Stomach (tissue), 9 donors: ENCODE results near the gene TBC1D14. TPM values are rescaled to one million over a fixed set of nuclear protein-coding genes. Genes with fewer than 3 reads are reported as not detected.

Source experiments
- DNase-seq, 2 donors: peaks; one replicate each; pipeline versions ENCODE4 v3.0.0 to v3.0.0-alpha.2; 2013 to 2019
- H3K27ac ChIP-seq, 5 donors: fragments of 200-600 bp in 4 of 5; sonication (generic) in 4 of 5; one replicate each; pipeline ENCODE4 v1.5.1; 2013 to 2019; ENCODE audit warnings: mild to moderate bottlenecking in 1 of 5, moderate library complexity in 1 of 5
- H3K27me3 ChIP-seq, 3 donors: fragments of 200-600 bp; sonication (generic); one replicate each; pipeline ENCODE4 v1.5.1; 2017 to 2019; ENCODE audit warnings: mixed run types in 1 of 3
- H3K36me3 ChIP-seq, 4 donors: fragments of 200-600 bp; sonication (generic); 1 replicate in 3 of 4; 2 replicates in 1 of 4; pipeline ENCODE4 v1.5.1; 2016 to 2019
- H3K4me1 ChIP-seq, 4 donors: fragments of 200-600 bp; sonication (generic); one replicate each; pipeline ENCODE4 v1.5.1; 2016 to 2019
- H3K4me3 ChIP-seq, 4 donors: fragments of 200-600 bp; sonication (generic) in 3 of 4; one replicate each; pipeline ENCODE4 v1.5.1; 2016 to 2019; ENCODE audit warnings: mild to moderate bottlenecking in 1 of 4
- H3K9me3 ChIP-seq, 4 donors: fragments of 200-600 bp; sonication (generic); one replicate each; pipeline ENCODE4 v1.5.1; 2016 to 2019
- CTCF ChIP-seq, 7 experiments: fragments of 450-650 bp in 4 of 7; fragments of 200-600 bp in 3 of 7; sonication (generic) in 3 of 7; IDR thresholded peaks; one replicate each; pipeline ENCODE4 v1.5.1; 2016 to 2019; ENCODE audit warnings: antibody characterized with exemption in 7 of 7, control low read depth in 2 of 7, mild to moderate bottlenecking in 1 of 7
- EP300 ChIP-seq: sonication (generic); formaldehyde crosslinking; IDR thresholded peaks from one replicate; pipeline ENCODE4 v1.6.1; 2017; ENCODE audit warnings: antibody characterized with exemption
- POLR2A ChIP-seq, 4 donors: fragments of 450-650 bp; IDR thresholded peaks; one replicate each; pipeline ENCODE4 v1.6.1; 2016; ENCODE audit warnings: antibody characterized with exemption in 4 of 4, control low read depth in 2 of 4, mild to moderate bottlenecking in 1 of 4, moderate library complexity in 1 of 4
- POLR2AphosphoS5 ChIP-seq, 3 donors: sonication (generic); formaldehyde crosslinking; IDR thresholded peaks; one replicate each; pipeline ENCODE4 v1.6.1; 2016; ENCODE audit warnings: antibody characterized with exemption in 3 of 3
- WGBS, 5 donors: extraction: QIAGEN DNeasy Blood & Tissue Kit in 3 of 5; methylation state at CpG; one replicate each; pipeline versions ENCODE4 v1.1.5 to v1.1.7; 2013 to 2018; 5-methylcytosine and 5-hydroxymethylcytosine counted together
- intact Hi-C: fragments of 100-400 bp; cut with DNase I; formaldehyde crosslinking; loops from one replicate; pipeline ENCODE4 v1.15.1; 2023; ENCODE audit warnings: low total_unique reads
- polyA plus RNA-seq, 3 donors: library from polyadenylated mRNA; stranded (reverse); fragments of 200-250 nt; gene quantifications; one replicate each; pipeline ENCODE4 v1.2.3, GENCODE V29; 2013
- total RNA-seq, 5 donors: library from RNA; depleted of rRNA; stranded (reverse); fragments of >200 nt; gene quantifications; one replicate each; pipeline versions ENCODE4 v1.1.0 to v1.2.3, GENCODE V29; 2014 to 2016
- donor health status: healthy with polysubstance abuse.
- donor health status: Bipolar disorder and iron deficiency.
- donor health status: healthy.

The TBC1D14 gene
- total and polyA plus RNA-seq, 8 donors = 19.5 to 72.4 (median 40.4) TPM

DNA sequence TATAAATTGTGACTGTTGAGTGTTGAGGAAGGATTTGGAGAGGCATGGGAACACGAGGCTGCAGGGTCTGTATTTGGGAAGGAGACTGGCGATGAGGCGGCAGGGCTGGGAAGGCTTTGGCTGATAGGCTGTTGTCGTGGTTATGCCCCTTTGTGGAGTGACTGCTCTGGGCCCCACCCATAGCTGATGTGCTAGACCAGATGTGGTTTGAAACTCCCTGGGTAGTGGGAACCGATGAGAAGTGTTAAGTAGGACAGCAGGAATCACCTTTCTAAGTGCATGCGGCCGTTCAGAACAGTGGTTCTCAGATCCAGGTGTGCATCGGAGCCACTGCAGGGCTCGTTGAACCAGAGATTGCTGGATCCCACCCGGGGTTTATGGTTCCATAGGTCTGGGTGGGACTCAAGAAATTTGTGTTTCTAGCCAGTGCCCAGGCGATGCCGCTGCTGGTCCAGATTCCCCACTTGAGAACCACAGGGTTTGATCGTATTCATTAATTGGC lies 42.3 kb downstream of the TBC1D14 start:
- intact Hi-C loops = no loop called here
- peaks cover 0 to 6% (median 0%) of the 10 kb centered on the region in 4 donors for H3K36me3 ChIP-seq
- H3K9me3 ChIP-seq = no peaks in the 10 kb centered on the region
- TF ChIP-seq POLR2AphosphoS5 (IDR thresholded peaks at IDR 0.05) (no peak), CTCF (IDR thresholded peaks at IDR 0.05) (no peak), EP300 (no peak), POLR2A (IDR thresholded peaks at IDR 0.05) (no peak)
- 82 to 90% (median 88%) methylated on average over 13 of the region's 13 CpGs for WGBS, 5 donors
- H3K4me3 ChIP-seq = no peak overlapping the region
- H3K4me1 ChIP-seq = peaks cover 31 to 64% (median 58%) of the 10 kb centered on the region in 4 donors
- peak in 1 of 2 donors; percentile 5 for DNase-seq
- peak overlapping the region in 1 of 5 donors; percentile 14 for H3K27ac ChIP-seq
- H3K27me3 ChIP-seq = no peaks in the 10 kb centered on the region

GRCh38 chr4:6953751-6954380 lies 44.2 kb downstream of the TBC1D14 start:
- H3K27ac ChIP-seq = peak overlapping the region; percentile 77 to 87 (median 86)
- WGBS, 5 donors = 37 to 49% (median 38%) methylated on average over 9 to 35 of the region's 35 CpGs
- H3K27me3 ChIP-seq = no peaks in the 10 kb centered on the region
- DNase-seq = peak; percentile 92 to 94
- no peak for TF ChIP-seq EP300
- TF ChIP-seq POLR2AphosphoS5 (IDR thresholded peaks at IDR 0.05) = peak in 2 of 3 donors; percentile 64 to 80
- no peaks in the 10 kb centered on the region for H3K9me3 ChIP-seq
- H3K36me3 ChIP-seq = peaks cover 0 to 6% (median 0%) of the 10 kb centered on the region in 4 donors
- H3K4me3 ChIP-seq = peak overlapping the region in 3 of 4 donors; percentile 1 to 33 (median 23)
- peaks cover 44 to 69% (median 63%) of the 10 kb centered on the region in 4 donors for H3K4me1 ChIP-seq
- intact Hi-C loops = no loop called here

GRCh38 chr4:6955261-6955911 lies 45.8 kb downstream of the TBC1D14 start:
- peak overlapping the region; percentile 84 to 87 (median 86) for H3K27ac ChIP-seq
- peaks cover 0 to 6% (median 0%) of the 10 kb centered on the region in 4 donors for H3K36me3 ChIP-seq
- intact Hi-C loops = no loop called here
- H3K4me1 ChIP-seq = peaks cover 53 to 84% (median 72%) of the 10 kb centered on the region in 4 donors
- no peaks in the 10 kb centered on the region for H3K9me3 ChIP-seq
- no peaks in the 10 kb centered on the region for H3K27me3 ChIP-seq
- H3K4me3 ChIP-seq = peak overlapping the region in 2 of 4 donors; percentile 2 to 3
- TF ChIP-seq CTCF (IDR thresholded peaks at IDR 0.05) (no peak), POLR2A (IDR thresholded peaks at IDR 0.05) (no peak), EP300 (no peak), POLR2AphosphoS5 (IDR thresholded peaks at IDR 0.05) (peak in 2 of 3 donors; percentile 24 to 42)
- peak; percentile 50 to 61 for DNase-seq
- WGBS, 5 donors = 59 to 78% (median 69%) methylated on average over 17 of the region's 17 CpGs

DNA sequence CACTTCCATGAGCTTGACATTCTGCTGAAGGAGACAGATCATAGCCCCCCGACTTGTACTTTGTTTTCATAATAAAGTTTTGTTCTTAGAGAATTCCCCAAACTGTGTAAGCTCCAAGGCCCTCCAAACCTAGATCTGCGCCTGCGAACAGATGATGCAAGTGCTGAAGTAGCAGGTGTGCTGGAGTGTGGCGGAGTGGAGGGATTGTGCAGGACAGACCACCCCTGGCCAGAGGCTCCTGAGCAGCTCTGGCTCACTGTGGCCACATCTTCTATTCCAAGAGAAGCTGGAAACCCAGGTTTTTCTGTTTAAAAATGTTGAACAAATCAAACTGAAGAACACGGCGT lies 46.4 kb downstream of the TBC1D14 start:
- TF ChIP-seq POLR2AphosphoS5 (IDR thresholded peaks at IDR 0.05) (no peak), POLR2A (IDR thresholded peaks at IDR 0.05) (no peak), EP300 (no peak), CTCF (IDR thresholded peaks at IDR 0.05) (no peak)
- peak in 1 of 2 donors; percentile 25 for DNase-seq
- intact Hi-C loops = no loop called here
- H3K36me3 ChIP-seq = peaks cover 0 to 6% (median 0%) of the 10 kb centered on the region in 4 donors
- H3K27ac ChIP-seq = peak overlapping the region; percentile 84 to 91 (median 87)
- no peaks in the 10 kb centered on the region for H3K9me3 ChIP-seq
- 88 to 96% (median 95%) methylated on average over 4 to 6 of the region's 6 CpGs for WGBS, 5 donors
- H3K4me3 ChIP-seq = no peak overlapping the region
- no peaks in the 10 kb centered on the region for H3K27me3 ChIP-seq
- peaks cover 53 to 90% (median 76%) of the 10 kb centered on the region in 4 donors for H3K4me1 ChIP-seq
